K562 (cell line): Measurements from ENCODE around the gene ACYP2. TPM values are rescaled to one million over a fixed set of nuclear protein-coding genes. Genes with fewer than 3 reads are reported as not detected.

Experiments used
- CC2D1A ChIP-seq: fragments of 450-650 bp; IDR thresholded peaks from 2 replicates; pipeline ENCODE4 v1.6.1; 2017; ENCODE audit warnings: mild to moderate bottlenecking
- E2F5 ChIP-seq: sonication (generic); formaldehyde crosslinking; IDR thresholded peaks from 2 replicates; pipeline ENCODE4 v1.8.0; 2022; ENCODE audit warnings: mild to moderate bottlenecking, missing genetic modification reagents
- FOXA3 ChIP-seq, 2 experiments: fragments of 450-650 bp in 1 of 2; sonication (generic) in 1 of 2; formaldehyde crosslinking; IDR thresholded peaks in 1 of 2; conservative IDR thresholded peaks in 1 of 2; 2 replicates each; pipeline versions ENCODE4 v1.4.0 to v1.8.0; 2020 to 2022; ENCODE audit warnings: mild to moderate bottlenecking in 2 of 2, missing genetic modification reagents in 1 of 2
- FOXK2 ChIP-seq, 2 experiments: fragments of 450-650 bp; IDR thresholded peaks in 1 of 2; conservative IDR thresholded peaks in 1 of 2; 2 replicates each; pipeline ENCODE4 v1.6.1; 2016; ENCODE audit warnings: low read depth in 2 of 2, mild to moderate bottlenecking in 1 of 2
- NRF1 ChIP-seq, 2 experiments: fragments of 450-650 bp; IDR thresholded peaks in 1 of 2; conservative IDR thresholded peaks in 1 of 2; 2 replicates each; pipeline ENCODE4 v1.6.1; 2014; ENCODE audit warnings: mild to moderate bottlenecking in 2 of 2
- SFPQ ChIP-seq: fragments of 200-400 bp; formaldehyde crosslinking; IDR thresholded peaks from 2 replicates; pipeline ENCODE4 v1.6.1; 2017; ENCODE audit warnings: mild to moderate bottlenecking, low read depth, low read length, moderate library complexity
- ZNF395 ChIP-seq: fragments of 200-800 bp; sonication (Bioruptor generic); IDR thresholded peaks from 2 replicates; pipeline ENCODE4 v1.6.1; 2017; ENCODE audit warnings: missing genetic modification characterization, missing compliant biosample characterization
- polyA plus RNA-seq, 8 experiments: library from polyadenylated mRNA; depleted of rRNA in 4 of 8; stranded (reverse) in 5 of 8; unstranded in 3 of 8; fragments of >200 nt; fragmentation: Nextera tagmentation in 2 of 8; fragmentation: Illumina TruSeq in 1 of 8; extraction: Ambion mirVana in 2 of 8; extraction: Trizol in 1 of 8; gene quantifications; 2 replicates each; pipeline versions ENCODE4 v1.2.1 to v1.2.3, GENCODE V29; 2011 to 2014; ENCODE audit warnings: inconsistent platforms in 1 of 8, missing spikeins in 1 of 8
- total RNA-seq, 7 experiments: library from RNA; depleted of rRNA in 6 of 7; stranded (reverse); fragments of >200 nt in 6 of 7; fragmentation: Illumina TruSeq in 2 of 7; extraction: Trizol in 2 of 7; gene quantifications; 2 replicates each; pipeline versions ENCODE4 v1.2.1 to v1.2.3, GENCODE V29; 2011 to 2021; ENCODE audit warnings: low replicate concordance in 1 of 7
- TF ChIP-seq, protein P1 (sequence below): sonication (generic); formaldehyde crosslinking; IDR thresholded peaks from 2 replicates; pipeline ENCODE4 v1.8.1; 2023; ENCODE audit warnings: missing genetic modification reagents, mild to moderate bottlenecking, borderline replicate concordance
- TF ChIP-seq, protein P2 (sequence below): fragments of 450-650 bp; IDR thresholded peaks from 2 replicates; pipeline ENCODE4 v1.6.1; 2016; ENCODE audit warnings: mild to moderate bottlenecking
- TF ChIP-seq, protein P3 (sequence below): fragments of 450-650 bp; IDR thresholded peaks from 2 replicates; pipeline ENCODE4 v1.6.1; 2016; ENCODE audit warnings: borderline replicate concordance

Gene ACYP2
- total and polyA plus RNA-seq, 9 of the 15 experiments (the other 6 are each of a cell fraction or from before 2014, with no cell fraction given) = 1.0 to 4.1 (median 2.0) TPM

- peak; percentile 75; the same call in 1 of the 2 replicates for TF ChIP-seq ZNF395 (CRISPR knock-in tag)
- TF ChIP-seq, protein P1, sequence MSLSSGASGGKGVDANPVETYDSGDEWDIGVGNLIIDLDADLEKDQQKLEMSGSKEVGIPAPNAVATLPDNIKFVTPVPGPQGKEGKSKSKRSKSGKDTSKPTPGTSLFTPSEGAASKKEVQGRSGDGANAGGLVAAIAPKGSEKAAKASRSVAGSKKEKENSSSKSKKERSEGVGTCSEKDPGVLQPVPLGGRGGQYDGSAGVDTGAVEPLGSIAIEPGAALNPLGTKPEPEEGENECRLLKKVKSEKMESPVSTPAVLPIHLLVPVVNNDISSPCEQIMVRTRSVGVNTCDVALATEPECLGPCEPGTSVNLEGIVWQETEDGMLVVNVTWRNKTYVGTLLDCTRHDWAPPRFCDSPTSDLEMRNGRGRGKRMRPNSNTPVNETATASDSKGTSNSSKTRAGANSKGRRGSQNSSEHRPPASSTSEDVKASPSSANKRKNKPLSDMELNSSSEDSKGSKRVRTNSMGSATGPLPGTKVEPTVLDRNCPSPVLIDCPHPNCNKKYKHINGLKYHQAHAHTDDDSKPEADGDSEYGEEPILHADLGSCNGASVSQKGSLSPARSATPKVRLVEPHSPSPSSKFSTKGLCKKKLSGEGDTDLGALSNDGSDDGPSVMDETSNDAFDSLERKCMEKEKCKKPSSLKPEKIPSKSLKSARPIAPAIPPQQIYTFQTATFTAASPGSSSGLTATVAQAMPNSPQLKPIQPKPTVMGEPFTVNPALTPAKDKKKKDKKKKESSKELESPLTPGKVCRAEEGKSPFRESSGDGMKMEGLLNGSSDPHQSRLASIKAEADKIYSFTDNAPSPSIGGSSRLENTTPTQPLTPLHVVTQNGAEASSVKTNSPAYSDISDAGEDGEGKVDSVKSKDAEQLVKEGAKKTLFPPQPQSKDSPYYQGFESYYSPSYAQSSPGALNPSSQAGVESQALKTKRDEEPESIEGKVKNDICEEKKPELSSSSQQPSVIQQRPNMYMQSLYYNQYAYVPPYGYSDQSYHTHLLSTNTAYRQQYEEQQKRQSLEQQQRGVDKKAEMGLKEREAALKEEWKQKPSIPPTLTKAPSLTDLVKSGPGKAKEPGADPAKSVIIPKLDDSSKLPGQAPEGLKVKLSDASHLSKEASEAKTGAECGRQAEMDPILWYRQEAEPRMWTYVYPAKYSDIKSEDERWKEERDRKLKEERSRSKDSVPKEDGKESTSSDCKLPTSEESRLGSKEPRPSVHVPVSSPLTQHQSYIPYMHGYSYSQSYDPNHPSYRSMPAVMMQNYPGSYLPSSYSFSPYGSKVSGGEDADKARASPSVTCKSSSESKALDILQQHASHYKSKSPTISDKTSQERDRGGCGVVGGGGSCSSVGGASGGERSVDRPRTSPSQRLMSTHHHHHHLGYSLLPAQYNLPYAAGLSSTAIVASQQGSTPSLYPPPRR (CRISPR knock-in tag) = peak; percentile 66; the same call in 1 of the 2 replicates
- 0 out of 2 replicates have a peak, but pooled peaks have one; percentile 46 for TF ChIP-seq E2F5 (CRISPR knock-in tag)
- TF ChIP-seq, protein P2, sequence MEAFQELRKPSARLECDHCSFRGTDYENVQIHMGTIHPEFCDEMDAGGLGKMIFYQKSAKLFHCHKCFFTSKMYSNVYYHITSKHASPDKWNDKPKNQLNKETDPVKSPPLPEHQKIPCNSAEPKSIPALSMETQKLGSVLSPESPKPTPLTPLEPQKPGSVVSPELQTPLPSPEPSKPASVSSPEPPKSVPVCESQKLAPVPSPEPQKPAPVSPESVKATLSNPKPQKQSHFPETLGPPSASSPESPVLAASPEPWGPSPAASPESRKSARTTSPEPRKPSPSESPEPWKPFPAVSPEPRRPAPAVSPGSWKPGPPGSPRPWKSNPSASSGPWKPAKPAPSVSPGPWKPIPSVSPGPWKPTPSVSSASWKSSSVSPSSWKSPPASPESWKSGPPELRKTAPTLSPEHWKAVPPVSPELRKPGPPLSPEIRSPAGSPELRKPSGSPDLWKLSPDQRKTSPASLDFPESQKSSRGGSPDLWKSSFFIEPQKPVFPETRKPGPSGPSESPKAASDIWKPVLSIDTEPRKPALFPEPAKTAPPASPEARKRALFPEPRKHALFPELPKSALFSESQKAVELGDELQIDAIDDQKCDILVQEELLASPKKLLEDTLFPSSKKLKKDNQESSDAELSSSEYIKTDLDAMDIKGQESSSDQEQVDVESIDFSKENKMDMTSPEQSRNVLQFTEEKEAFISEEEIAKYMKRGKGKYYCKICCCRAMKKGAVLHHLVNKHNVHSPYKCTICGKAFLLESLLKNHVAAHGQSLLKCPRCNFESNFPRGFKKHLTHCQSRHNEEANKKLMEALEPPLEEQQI = peak; percentile 30
- TF ChIP-seq, protein P3, sequence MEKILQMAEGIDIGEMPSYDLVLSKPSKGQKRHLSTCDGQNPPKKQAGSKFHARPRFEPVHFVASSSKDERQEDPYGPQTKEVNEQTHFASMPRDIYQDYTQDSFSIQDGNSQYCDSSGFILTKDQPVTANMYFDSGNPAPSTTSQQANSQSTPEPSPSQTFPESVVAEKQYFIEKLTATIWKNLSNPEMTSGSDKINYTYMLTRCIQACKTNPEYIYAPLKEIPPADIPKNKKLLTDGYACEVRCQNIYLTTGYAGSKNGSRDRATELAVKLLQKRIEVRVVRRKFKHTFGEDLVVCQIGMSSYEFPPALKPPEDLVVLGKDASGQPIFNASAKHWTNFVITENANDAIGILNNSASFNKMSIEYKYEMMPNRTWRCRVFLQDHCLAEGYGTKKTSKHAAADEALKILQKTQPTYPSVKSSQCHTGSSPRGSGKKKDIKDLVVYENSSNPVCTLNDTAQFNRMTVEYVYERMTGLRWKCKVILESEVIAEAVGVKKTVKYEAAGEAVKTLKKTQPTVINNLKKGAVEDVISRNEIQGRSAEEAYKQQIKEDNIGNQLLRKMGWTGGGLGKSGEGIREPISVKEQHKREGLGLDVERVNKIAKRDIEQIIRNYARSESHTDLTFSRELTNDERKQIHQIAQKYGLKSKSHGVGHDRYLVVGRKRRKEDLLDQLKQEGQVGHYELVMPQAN = peak; percentile 77; the same call in 1 of the 2 replicates
- TF ChIP-seq SFPQ = no peak
- peak; percentile 97 to 98 for TF ChIP-seq NRF1 (conservative IDR thresholded peaks at IDR 0.05 in 1 of 2, IDR thresholded peaks at IDR 0.05 in 1 of 2)
- TF ChIP-seq FOXK2 (conservative IDR thresholded peaks at IDR 0.05 in 1 of 2, IDR thresholded peaks at IDR 0.05 in 1 of 2; ENCODE audit: low read depth in 2 of 2) = peak; percentile 64 to 73
- peak; percentile 75 for TF ChIP-seq CC2D1A
- TF ChIP-seq FOXA3 (CRISPR knock-in tag; conservative IDR thresholded peaks at IDR 0.05 in 1 of 2, IDR thresholded peaks at IDR 0.05 in 1 of 2) = no peak
Observed at GRCh38 chr2:54115284-54116137, at the start of gene ACYP2 (continued).
